NT2/D1 (cell line): ENCODE results near the gene ZPR1.
A peak's percentile ranks its signal among the peaks of the same experiment; 100 is the strongest.
"Not testable (repeated sequence)": the region's sequence is repeated elsewhere in the genome, so short reads cannot be mapped to it uniquely, and the experiment has no call there.

Source experiments
- DNase-seq: peaks from one replicate; pipeline ENCODE4 v3.0.0-alpha.2; 2011; ENCODE audit warnings: low read depth, low spot score
- H3K27me3 ChIP-seq: 2 replicates; pipeline ENCODE4 v1.6.0; 2011; ENCODE audit warnings: mild to moderate bottlenecking; ENCODE audit not compliant: insufficient read length, insufficient read depth
- H3K36me3 ChIP-seq: 2 replicates; pipeline ENCODE4 v1.6.1; 2011; ENCODE audit warnings: mild to moderate bottlenecking, low read length, mixed read lengths; ENCODE audit not compliant: insufficient read depth, insufficient read length
- H3K4me1 ChIP-seq: 2 replicates; pipeline ENCODE4 v1.5.1; 2011; ENCODE audit not compliant: insufficient read depth, insufficient read length
- H3K4me3 ChIP-seq: 2 replicates; pipeline ENCODE4 v1.5.1; 2011; ENCODE audit warnings: low read depth; ENCODE audit not compliant: insufficient read length
- H3K9ac ChIP-seq: 2 replicates; pipeline ENCODE4 v1.6.0; 2011; ENCODE audit warnings: low read depth; ENCODE audit not compliant: insufficient read length
- H3K9me3 ChIP-seq: 2 replicates; pipeline ENCODE4 v1.5.1; 2011; ENCODE audit warnings: mild to moderate bottlenecking, low read length; ENCODE audit not compliant: insufficient read depth
- SUZ12 ChIP-seq: IDR thresholded peaks from 2 replicates; pipeline ENCODE4 v1.6.1; 2011; ENCODE audit not compliant: insufficient read length, insufficient read depth; ENCODE audit errors: extremely low read depth
- YY1 ChIP-seq: IDR thresholded peaks from 2 replicates; pipeline ENCODE4 v1.6.1; 2011; ENCODE audit not compliant: insufficient read length, insufficient read depth
- ZNF274 ChIP-seq: IDR thresholded peaks from 2 replicates; pipeline ENCODE4 v1.6.1; 2011; ENCODE audit warnings: mild to moderate bottlenecking, low read depth, low read length

Gene ZPR1

DNA sequence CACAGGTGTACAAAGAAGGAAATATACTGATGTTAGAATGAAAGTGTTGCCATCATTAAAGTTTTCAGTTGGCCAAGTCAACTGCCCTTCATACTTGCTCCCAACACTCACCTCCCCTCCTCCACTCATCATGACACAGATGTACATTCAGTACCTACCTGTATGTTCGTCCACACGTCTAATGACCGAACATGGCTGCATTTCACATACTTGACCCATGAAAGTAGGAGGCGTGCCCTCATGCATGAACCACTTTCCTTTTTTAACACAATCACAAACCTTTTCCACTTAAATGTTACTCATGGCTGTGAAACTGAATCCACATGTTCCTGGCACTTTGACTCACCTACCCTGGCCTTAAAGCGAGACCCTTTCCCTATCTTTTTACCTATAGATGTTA, 11.8 kb downstream of the ZPR1 start:
- H3K4me3 ChIP-seq: no peak overlapping the region
- H3K27me3 ChIP-seq: no peaks in the 10 kb centered on the region
- TF ChIP-seq SUZ12 (no peak), ZNF274 (no peak), YY1 (no peak)
- H3K9me3 ChIP-seq: no peaks in the 10 kb centered on the region
- H3K36me3 ChIP-seq: peaks cover 38% of the 10 kb centered on the region
- H3K4me1 ChIP-seq: no peaks in the 10 kb centered on the region
- DNase-seq: no peak
- H3K9ac ChIP-seq: no peak overlapping the region

- peaks cover 32% of the 10 kb centered on the region for H3K36me3 ChIP-seq
- H3K9ac ChIP-seq: no peak overlapping the region
- DNase-seq: no peak
- H3K4me3 ChIP-seq: no peak overlapping the region
- H3K27me3 ChIP-seq: no peaks in the 10 kb centered on the region
- H3K9me3 ChIP-seq: no peaks in the 10 kb centered on the region
- TF ChIP-seq ZNF274: no peak
- no peak for TF ChIP-seq SUZ12
- no peak for TF ChIP-seq YY1
- H3K4me1 ChIP-seq: no peaks in the 10 kb centered on the region
Observed at GRCh38 chr11:116774661-116775060, 13.2 kb downstream of the ZPR1 start.

- Histone ChIP-seq H3K27me3 (no peaks in the 10 kb centered on the region), H3K4me3 (peak overlapping the region; percentile 80), H3K9ac (peak overlapping the region; percentile 44), H3K36me3 (peaks cover 29% of the 10 kb centered on the region), H3K4me1 (no peaks in the 10 kb centered on the region), H3K9me3 (no peaks in the 10 kb centered on the region)
- no peak for TF ChIP-seq SUZ12
- TF ChIP-seq ZNF274: no peak
- TF ChIP-seq YY1: no peak
- no peak for DNase-seq
Observed at GRCh38 chr11:116773203-116774097, 14.4 kb downstream of the ZPR1 start.

GRCh38 chr11:116772443-116773202, 15.2 kb downstream of the ZPR1 start, which contains the start of gene BUD13:
Gene BUD13, minus strand, starts transcription at chr11:116772987. Its CDS starts 23 bp downstream, at chr11:116772964.
- H3K4me3 ChIP-seq: peak within 1 kb of the TSS; percentile 80
- peak within 1 kb of the TSS; percentile 90 for H3K9ac ChIP-seq
- no peaks in the 10 kb centered on the region for H3K4me1 ChIP-seq
- H3K27me3 ChIP-seq: no peaks in the 10 kb centered on the region
- no peaks in the 10 kb centered on the region for H3K9me3 ChIP-seq
- H3K36me3 ChIP-seq: peaks cover 28% of the 10 kb centered on the region
- peak; percentile 59 for TF ChIP-seq YY1
- no peak for TF ChIP-seq ZNF274
- DNase-seq: peak; percentile 84

- no peak for TF ChIP-seq ZNF274
- Histone ChIP-seq H3K27me3 (no peaks in the 10 kb centered on the region), H3K4me3 (peak overlapping the region; percentile 80), H3K9ac (peak overlapping the region; percentile 90), H3K4me1 (no peaks in the 10 kb centered on the region), H3K9me3 (no peaks in the 10 kb centered on the region), H3K36me3 (peaks cover 28% of the 10 kb centered on the region)
- DNase-seq: no peak
Observed at GRCh38 chr11:116771935-116772334, 15.9 kb downstream of the ZPR1 start.

DNA sequence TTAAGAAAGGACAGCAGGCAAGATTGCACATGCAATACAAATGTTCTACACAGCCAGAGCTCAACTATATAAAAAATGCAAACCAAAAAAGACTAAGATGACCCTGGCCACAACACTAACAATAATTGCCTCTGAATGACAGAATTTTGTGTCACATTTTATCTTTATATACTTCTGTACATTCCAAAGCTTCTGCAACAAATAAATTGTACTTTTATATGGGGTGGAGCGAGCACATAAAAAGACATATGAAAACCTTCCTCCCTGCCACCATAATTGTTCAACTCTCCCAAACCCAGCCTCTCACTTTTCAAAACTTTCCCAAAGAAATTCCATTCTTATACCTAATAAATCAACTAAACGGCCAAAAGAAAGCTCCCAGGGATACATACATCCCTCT, 25.7 kb downstream of the ZPR1 start:
- TF ChIP-seq ZNF274 (no peak), YY1 (no peak), SUZ12 (no peak)
- H3K9me3 ChIP-seq: no peaks in the 10 kb centered on the region
- H3K27me3 ChIP-seq: no peaks in the 10 kb centered on the region
- no peak for DNase-seq
- H3K4me3 ChIP-seq: no peak overlapping the region
- no peaks in the 10 kb centered on the region for H3K4me1 ChIP-seq
- no peak overlapping the region for H3K9ac ChIP-seq
- peaks cover 70% of the 10 kb centered on the region for H3K36me3 ChIP-seq

GRCh38 chr11:116756044-116756443, 31.8 kb downstream of the ZPR1 start:
- H3K4me3 ChIP-seq, DNase-seq, H3K4me1 ChIP-seq, H3K27me3 ChIP-seq, H3K9ac ChIP-seq, H3K9me3 ChIP-seq: not testable (repeated sequence)
- H3K36me3 ChIP-seq: peaks cover 58% of the 10 kb centered on the region
